Keratinocyte (primary cell): ENCODE results near the gene DCLK2. TPM values are rescaled to one million over a fixed set of nuclear protein-coding genes. Genes with fewer than 3 reads are reported as not detected.

Experiments
- DNase-seq: peaks from one replicate; pipeline ENCODE4 v3.0.0-alpha.2; 2011; ENCODE audit warnings: low read depth, missing footprints, low spot score
- FAIRE-seq: peaks from 2 replicates; lab custom pipeline; 2011; peaks lifted over from hg19 to GRCh38; lab: Jason Lieb, UNC
- H2AFZ ChIP-seq: 2 replicates; pipeline ENCODE4 v1.6.0; 2012; ENCODE audit warnings: low read length, control low read depth, inconsistent platforms; ENCODE audit not compliant: control insufficient read depth
- H3K27ac ChIP-seq: 2 replicates; pipeline ENCODE4 v1.5.1; 2011; ENCODE audit warnings: low read length; ENCODE audit not compliant: control insufficient read depth, insufficient read depth
- H3K27me3 ChIP-seq: 3 replicates; pipeline ENCODE4 v1.6.0; 2011; ENCODE audit warnings: low read length; ENCODE audit not compliant: control insufficient read depth, insufficient read depth; ENCODE audit errors: extremely low read depth
- H3K36me3 ChIP-seq, 2 experiments: 2 replicates in 1 of 2; 3 replicates in 1 of 2; pipeline ENCODE4 v1.5.1; 2011; ENCODE audit warnings: low read length in 2 of 2, mild to moderate bottlenecking in 1 of 2; ENCODE audit not compliant: control insufficient read depth in 2 of 2, insufficient read depth in 2 of 2; ENCODE audit errors: extremely low read depth in 1 of 2
- H3K4me1 ChIP-seq: 3 replicates; pipeline ENCODE4 v1.5.1; 2011; ENCODE audit warnings: low read length; ENCODE audit not compliant: control insufficient read depth, insufficient read depth; ENCODE audit errors: extremely low read depth
- H3K4me2 ChIP-seq: 3 replicates; pipeline ENCODE4 v1.6.0; 2011; ENCODE audit warnings: low read depth, low read length; ENCODE audit not compliant: control insufficient read depth, insufficient read depth; ENCODE audit errors: extremely low read depth
- H3K4me3 ChIP-seq, 3 experiments: fragments of 200-600 bp in 1 of 3; sonication (generic) in 1 of 3; 2 replicates in 2 of 3; 3 replicates in 1 of 3; pipeline ENCODE4 v1.5.1; 2011 to 2016; ENCODE audit warnings: low read length in 3 of 3, mild to moderate bottlenecking in 3 of 3, control low read depth in 2 of 3, inconsistent platforms in 1 of 3, low read depth in 1 of 3, mixed read lengths in 1 of 3, mixed run types in 1 of 3, moderate library complexity in 1 of 3; ENCODE audit not compliant: control insufficient read depth in 2 of 3, insufficient read depth in 2 of 3; ENCODE audit errors: extremely low read depth in 1 of 3
- H3K79me2 ChIP-seq: 2 replicates; pipeline ENCODE4 v1.6.0; 2012; ENCODE audit warnings: low read length; ENCODE audit not compliant: control insufficient read depth, insufficient read depth
- H3K9ac ChIP-seq: 3 replicates; pipeline ENCODE4 v1.6.0; 2011; ENCODE audit warnings: low read length; ENCODE audit not compliant: control insufficient read depth, insufficient read depth; ENCODE audit errors: extremely low read depth
- H3K9me1 ChIP-seq: 3 replicates; pipeline ENCODE4 v1.6.0; 2011; ENCODE audit warnings: low read length; ENCODE audit not compliant: control insufficient read depth, insufficient read depth; ENCODE audit errors: extremely low read depth
- H3K9me3 ChIP-seq: 2 replicates; pipeline ENCODE4 v1.5.1; 2012; ENCODE audit warnings: low read depth, low read length; ENCODE audit not compliant: control insufficient read depth
- H4K20me1 ChIP-seq: 3 replicates; pipeline ENCODE4 v1.6.0; 2011; ENCODE audit warnings: low read length; ENCODE audit not compliant: control insufficient read depth, insufficient read depth; ENCODE audit errors: extremely low read depth
- CTCF ChIP-seq, 3 experiments: IDR thresholded peaks in 1 of 3; conservative IDR thresholded peaks in 1 of 3; optimal IDR thresholded peaks in 1 of 3; 2 replicates in 2 of 3; 3 replicates in 1 of 3; pipeline versions ENCODE3 to v1.5.1; 2011; ENCODE audit warnings: low read length in 3 of 3, mild to moderate bottlenecking in 3 of 3, moderate library complexity in 2 of 3, control low read depth in 1 of 3, inconsistent platforms in 1 of 3; ENCODE audit not compliant: insufficient read depth in 2 of 3; ENCODE audit errors: extremely low read depth in 1 of 3
- EZH2 ChIP-seq: IDR thresholded peaks from one replicate; pipeline ENCODE4 v1.6.1; 2012; ENCODE audit warnings: inconsistent platforms, mild to moderate bottlenecking, low read length, moderate library complexity
- dilution Hi-C: fragments of 300-500 bp; cut with MboI; formaldehyde crosslinking; loops from one replicate; pipeline ENCODE4 v1.7.0; 2020; ENCODE audit warnings: low sequenced_read_pairs; ENCODE audit not compliant: extremely low pct_ligation_motif_present
- polyA plus RNA-seq, 5 experiments: library from polyadenylated mRNA; depleted of rRNA in 3 of 5; stranded (reverse) in 3 of 5; stranded (forward) in 1 of 5; unstranded in 1 of 5; fragments of >200 nt; gene quantifications; 1 replicate in 1 of 5; 2 replicates in 3 of 5; 3 replicates in 1 of 5; pipeline versions ENCODE4 v1.2.1 to v1.2.3, GENCODE V29; 2011 to 2012; ENCODE audit warnings: missing spikeins in 2 of 5, low read depth in 1 of 5, low replicate concordance in 1 of 5

Gene DCLK2
- polyA plus RNA-seq, 1 donor (not counting 4 experiments of a cell fraction or from before 2014, with no cell fraction given) = 0.07 TPM

GRCh38 chr4:150234246-150234645 is 156.0 kb downstream of the DCLK2 start:
- Histone ChIP-seq H3K4me2 (no peak overlapping the region), H3K27ac (no peak overlapping the region), H3K9ac (no peak overlapping the region), H3K4me3 (no peak overlapping the region), H3K27me3 (no peaks in the 10 kb centered on the region), H3K79me2 (no peaks in the 10 kb centered on the region), H3K4me1 (peaks cover 25% of the 10 kb centered on the region), H4K20me1 (no peaks in the 10 kb centered on the region), H3K9me1 (no peaks in the 10 kb centered on the region), H3K9me3 (no peaks in the 10 kb centered on the region), H3K36me3 (no peaks in the 10 kb centered on the region), H2AFZ (no peak overlapping the region)
- dilution Hi-C loops = no loop called here
- TF ChIP-seq CTCF (optimal IDR thresholded peaks at IDR 0.05 in 1 of 3, IDR thresholded peaks at IDR 0.05 in 1 of 3, conservative IDR thresholded peaks at IDR 0.05 in 1 of 3; ENCODE audit: extremely low read depth in 1 of 3, insufficient read depth in 2 of 3, low read length in 3 of 3) (no peak), EZH2 (no peak)
- FAIRE-seq (no peak), DNase-seq (no peak)

GRCh38 chr4:150235317-150235716 is 157.1 kb downstream of the DCLK2 start:
- Histone ChIP-seq H3K4me2 (no peak overlapping the region), H3K4me1 (peaks cover 19% of the 10 kb centered on the region), H3K9me3 (no peaks in the 10 kb centered on the region), H3K36me3 (no peaks in the 10 kb centered on the region), H2AFZ (no peak overlapping the region), H3K27ac (no peak overlapping the region), H3K79me2 (no peaks in the 10 kb centered on the region), H3K4me3 (no peak overlapping the region), H3K27me3 (no peaks in the 10 kb centered on the region), H3K9me1 (no peaks in the 10 kb centered on the region), H3K9ac (no peak overlapping the region), H4K20me1 (no peaks in the 10 kb centered on the region)
- FAIRE-seq (no peak), DNase-seq (no peak)
- dilution Hi-C loops = no loop called here
- TF ChIP-seq CTCF (optimal IDR thresholded peaks at IDR 0.05 in 1 of 3, IDR thresholded peaks at IDR 0.05 in 1 of 3, conservative IDR thresholded peaks at IDR 0.05 in 1 of 3; ENCODE audit: extremely low read depth in 1 of 3, insufficient read depth in 2 of 3, low read length in 3 of 3) (no peak), EZH2 (no peak)
